ENCODE data around the gene AGBL4. TPM values are rescaled to one million over a fixed set of nuclear protein-coding genes. Genes with fewer than 3 reads are reported as not detected.

AGBL4 gene
- polyA plus RNA-seq, 3 donors, result 0.05 TPM; not detected in 2

GRCh38 chr1:48784301-48784700 lies 1239.5 kb downstream of the AGBL4 start:
- Histone ChIP-seq H2AFZ (ENCODE audit: insufficient read depth, low read depth, low read length, poor library complexity, severe bottlenecking) (no peak overlapping the region), H3K9ac (ENCODE audit: insufficient read depth, low read length, poor library complexity, severe bottlenecking) (no peak overlapping the region), H3K79me2 (ENCODE audit: insufficient read depth, low read length) (no peaks in the 10 kb centered on the region), H3K4me2 (replicated peaks; ENCODE audit: extremely low read depth, low read length, poor library complexity, severe bottlenecking) (no peak overlapping the region), H4K20me1 (ENCODE audit: insufficient read depth, low read length) (no peaks in the 10 kb centered on the region), H3K27ac (ENCODE audit: low read depth in 1 of 2, low read length in 2 of 2) (no peak overlapping the region), H3K9me3 (replicated peaks in 1 of 2; ENCODE audit: control insufficient read depth in 1 of 2, insufficient read depth in 1 of 2, low read length in 2 of 2) (no peaks in the 10 kb centered on the region), H3K4me1 (ENCODE audit: control insufficient read depth in 1 of 2, insufficient read depth in 2 of 2, low read length in 2 of 2) (no peaks in the 10 kb centered on the region), H3K36me3 (replicated peaks in 1 of 2; ENCODE audit: control insufficient read depth in 1 of 2, insufficient read depth in 2 of 2, low read length in 2 of 2) (no peaks in the 10 kb centered on the region), H3K4me3 (replicated peaks in 1 of 3; ENCODE audit: low read depth in 2 of 3, low read length in 3 of 3) (no peak overlapping the region), H3K27me3 (ENCODE audit: control insufficient read depth in 2 of 2, insufficient read depth in 2 of 2, low read length in 2 of 2) (no peaks in the 10 kb centered on the region)
- no peaks in the 10 kb centered on the region for H3K9me3 Mint-ChIP-seq
- H3K27ac Mint-ChIP-seq, result no peak overlapping the region
- TF ChIP-seq CTCF (IDR thresholded peaks at IDR 0.05), result no peak
- H3K4me3 Mint-ChIP-seq, result no peak overlapping the region
- H3K36me3 Mint-ChIP-seq, result no peaks in the 10 kb centered on the region
- no peak for DNase-seq
- 100% methylated on average over 1 of the region's 2 CpGs for WGBS (ENCODE audit: insufficient coverage)
- peaks cover 0 to 2% (median 1%) of the 10 kb centered on the region in 3 donors for H3K27me3 Mint-ChIP-seq (ENCODE audit: low read depth in 3 of 3)
- peaks cover under 1% of the 10 kb centered on the region for H3K4me1 Mint-ChIP-seq
- intact Hi-C loops (cut with micrococcal nuclease), result no loop called here

GRCh38 chr1:48777219-48777895 lies 1246.4 kb downstream of the AGBL4 start:
- H3K4me3 ChIP-seq (replicated peaks in 1 of 3; ENCODE audit: low read depth in 2 of 3, low read length in 3 of 3), result peak overlapping the region; percentile 25 to 74 (median 41)
- H3K4me1 ChIP-seq (ENCODE audit: control insufficient read depth in 1 of 2, insufficient read depth in 2 of 2, low read length in 2 of 2), result peaks cover 12 to 28% of the 10 kb centered on the region in 2 donors
- Mint-ChIP-seq H3K9me3 (peaks cover 0 to 2% (median 0%) of the 10 kb centered on the region in 7 donors), H3K27me3 (ENCODE audit: low read depth in 3 of 3) (peaks cover 9 to 19% (median 11%) of the 10 kb centered on the region in 3 donors), H3K4me3 (peak overlapping the region; percentile 82 to 91), H3K27ac (no peak overlapping the region), H3K4me1 (peaks cover 31% of the 10 kb centered on the region), H3K36me3 (peaks cover 0 to 1% of the 10 kb centered on the region in 2 donors)
- no peaks in the 10 kb centered on the region for H3K27me3 ChIP-seq (ENCODE audit: control insufficient read depth in 2 of 2, insufficient read depth in 2 of 2, low read length in 2 of 2)
- no peaks in the 10 kb centered on the region for H3K36me3 ChIP-seq (replicated peaks in 1 of 2; ENCODE audit: control insufficient read depth in 1 of 2, insufficient read depth in 2 of 2, low read length in 2 of 2)
- H3K79me2 ChIP-seq (ENCODE audit: insufficient read depth, low read length), result no peaks in the 10 kb centered on the region
- H2AFZ ChIP-seq (ENCODE audit: insufficient read depth, low read depth, low read length, poor library complexity, severe bottlenecking), result peak overlapping the region; percentile 76
- WGBS (ENCODE audit: insufficient coverage), result 0% methylated on average over 4 of the region's 17 CpGs
- peak overlapping the region; percentile 90 for H3K4me2 ChIP-seq (replicated peaks; ENCODE audit: extremely low read depth, low read length, poor library complexity, severe bottlenecking)
- no peaks in the 10 kb centered on the region for H3K9me3 ChIP-seq (replicated peaks in 1 of 2; ENCODE audit: control insufficient read depth in 1 of 2, insufficient read depth in 1 of 2, low read length in 2 of 2)
- H4K20me1 ChIP-seq (ENCODE audit: insufficient read depth, low read length), result no peaks in the 10 kb centered on the region
- no peak for TF ChIP-seq CTCF (IDR thresholded peaks at IDR 0.05)
- H3K9ac ChIP-seq (ENCODE audit: insufficient read depth, low read length, poor library complexity, severe bottlenecking), result no peak overlapping the region
- DNase-seq, result no peak
- H3K27ac ChIP-seq (ENCODE audit: low read depth in 1 of 2, low read length in 2 of 2), result no peak overlapping the region
- intact Hi-C loops (cut with micrococcal nuclease), result no loop called here
